ENCODE measurements around the gene CKMT2.

The CKMT2 gene

GRCh38 chr5:81219389-81219788 lies 13.7 kb upstream of the CKMT2 start:
- no peak for DNase-seq

DNA sequence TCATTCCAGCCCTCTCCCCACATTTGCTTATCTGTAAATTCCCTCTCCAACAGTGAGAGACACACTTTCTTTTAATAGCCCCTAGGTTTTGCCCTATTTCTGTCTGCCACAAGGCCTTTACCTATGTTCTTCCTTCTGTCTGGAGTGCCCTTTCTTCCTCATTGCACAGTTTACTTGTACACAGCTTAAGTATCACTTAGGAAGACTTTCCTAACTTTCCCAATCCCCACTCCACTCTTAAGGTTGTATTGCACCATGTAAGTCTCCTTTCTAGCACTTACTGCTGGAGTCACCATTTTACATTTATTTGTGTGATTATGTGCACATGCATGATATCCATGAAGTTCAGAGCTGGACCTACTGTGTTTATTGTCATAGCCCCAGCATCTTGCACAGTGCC lies 10.8 kb upstream of the CKMT2 start:
- DNase-seq: no peak

DNA sequence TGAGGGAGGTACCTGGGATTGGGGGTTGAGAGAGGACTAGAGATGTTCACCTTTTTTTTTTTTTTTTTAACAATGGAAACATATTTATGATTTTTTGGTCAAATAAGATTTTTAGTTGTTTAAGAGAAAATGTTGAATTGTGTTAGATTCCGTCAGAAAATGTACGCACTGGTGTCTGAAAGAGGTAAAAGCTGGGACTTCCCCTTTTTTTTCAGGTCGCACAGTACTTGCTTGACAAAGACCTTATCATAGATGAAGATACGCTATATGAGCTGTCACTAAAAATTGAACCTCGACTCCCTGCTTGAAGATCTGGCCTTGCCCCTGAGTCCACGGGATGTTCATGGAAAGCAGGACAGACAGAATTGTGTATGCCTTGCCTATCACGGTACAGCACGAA lies 7.7 kb upstream of the CKMT2 start:
- no peak for DNase-seq

GRCh38 chr5:81226286-81226685 lies 6.8 kb upstream of the CKMT2 start:
- no peak for DNase-seq

GRCh38 chr5:81226949-81227348 lies 6.2 kb upstream of the CKMT2 start:
- DNase-seq: no peak

GRCh38 chr5:81228084-81228483 lies 5.0 kb upstream of the CKMT2 start:
- no peak for DNase-seq

DNA sequence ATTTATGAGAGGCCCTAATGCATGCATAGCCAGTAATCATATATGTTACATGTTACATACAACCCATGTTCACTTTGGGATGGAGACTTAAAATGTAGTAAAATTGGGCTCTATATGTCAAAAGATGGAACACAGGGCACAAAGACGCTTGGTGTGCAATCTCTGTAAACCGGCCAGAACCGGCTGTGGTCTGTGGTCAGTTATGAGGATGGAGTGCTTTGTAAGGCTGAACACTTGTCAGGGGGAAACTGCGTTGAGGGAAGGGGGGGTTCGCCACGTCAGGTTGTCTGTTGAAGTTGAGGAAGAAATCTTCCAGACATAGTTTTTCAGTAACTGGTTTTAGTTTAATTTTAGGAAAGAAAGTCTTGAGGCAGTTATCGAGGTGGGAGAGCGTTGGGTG lies 2.7 kb upstream of the CKMT2 start:
- DNase-seq: no peak

DNA sequence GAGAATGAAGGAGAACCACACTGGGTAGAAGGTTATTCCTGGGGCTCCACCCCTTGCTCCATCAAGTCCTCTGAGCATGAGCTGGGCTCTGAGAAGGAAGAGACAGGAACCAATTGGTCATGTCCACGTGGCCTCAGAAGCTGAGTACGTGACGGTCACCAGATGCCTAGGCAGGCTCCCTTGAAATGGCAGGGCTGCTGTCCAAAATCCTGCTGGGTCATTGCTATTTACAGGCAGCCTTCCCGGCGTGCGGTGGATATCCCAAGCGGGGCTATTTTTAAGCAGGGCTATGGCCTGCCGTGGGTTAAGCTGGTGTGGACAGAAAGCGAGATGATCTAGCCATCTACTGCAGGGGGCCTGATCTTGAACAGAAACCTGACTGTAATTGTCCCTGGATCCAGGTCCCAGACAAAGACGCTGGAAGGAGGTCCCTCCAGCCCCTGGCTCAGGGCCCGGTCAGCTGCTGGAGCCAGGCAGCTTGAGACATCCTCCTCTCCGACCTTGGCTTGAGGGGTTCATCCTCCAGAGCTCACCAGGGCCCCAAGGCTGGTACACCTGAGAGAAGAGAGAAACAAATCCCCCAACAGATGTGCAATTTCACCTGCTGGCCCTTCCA lies 550 bp upstream of the CKMT2 start:
- DNase-seq: peak; percentile 57

DNA sequence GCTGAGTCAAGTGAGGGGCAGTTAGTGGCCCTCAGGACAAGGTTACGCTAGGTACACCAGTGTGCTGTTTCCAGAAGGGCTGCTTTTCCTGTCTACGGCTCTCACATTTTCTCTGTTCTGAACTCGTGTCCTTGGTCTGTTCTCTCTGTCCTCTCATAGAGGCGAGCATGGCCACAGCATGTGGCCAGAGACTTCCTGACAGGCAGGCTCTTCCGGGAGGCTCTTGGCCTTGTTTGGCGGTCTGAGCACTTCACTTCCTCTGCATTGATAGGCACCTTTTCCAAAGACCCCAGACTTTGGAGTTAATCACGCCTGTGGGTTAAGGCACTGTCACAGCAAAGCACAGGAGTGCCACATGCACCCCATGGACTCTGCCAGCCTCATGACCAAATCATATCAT lies 1.2 kb downstream of the CKMT2 start:
- no peak for DNase-seq

- no peak for DNase-seq
These were observed 1.7 kb downstream of the CKMT2 start for GRCh38 chr5:81234801-81235200.

- no peak for DNase-seq
These were observed 2.4 kb downstream of the CKMT2 start for GRCh38 chr5:81235287-81236072.

DNA sequence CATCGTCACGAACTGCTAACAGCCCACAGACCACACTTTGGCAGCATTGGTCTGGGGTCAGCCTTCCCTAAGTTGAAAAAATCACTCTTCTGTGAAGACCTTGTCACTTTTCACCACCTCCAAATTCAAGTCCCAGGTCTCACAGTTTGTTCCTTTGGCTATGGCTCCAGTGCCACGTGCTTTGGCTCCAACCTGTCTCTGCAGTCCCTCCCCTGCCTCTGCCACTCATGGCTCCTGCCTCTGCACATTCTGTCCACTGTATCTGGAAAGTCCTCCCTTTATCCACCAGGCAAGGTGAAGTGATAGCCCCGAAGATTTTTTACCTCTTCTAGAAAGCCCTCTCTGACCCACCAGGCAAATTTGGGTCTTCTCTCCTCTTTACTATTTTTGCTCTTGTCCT lies 5.3 kb downstream of the CKMT2 start:
- no peak for DNase-seq

DNA sequence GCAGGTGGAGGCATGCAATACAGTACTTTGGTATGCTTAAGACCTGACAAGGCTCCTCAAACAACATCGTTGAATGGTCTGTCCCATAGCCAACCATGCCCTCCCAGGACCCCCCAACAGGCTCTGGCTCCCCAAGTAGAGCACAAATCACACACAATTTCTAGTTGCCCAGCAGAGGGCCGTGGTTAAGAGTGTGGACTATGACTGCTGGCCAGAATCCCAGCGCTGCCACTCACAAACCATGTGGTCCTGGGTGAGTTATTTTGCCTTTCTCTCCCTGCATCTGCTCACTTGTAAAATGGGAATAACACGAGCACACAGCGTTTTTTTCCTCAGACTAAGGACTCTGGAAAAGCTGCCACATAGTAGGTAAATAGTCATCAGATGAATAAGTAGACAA lies 6.5 kb downstream of the CKMT2 start:
- DNase-seq: no peak

GRCh38 chr5:81241001-81241400 lies 7.9 kb downstream of the CKMT2 start:
- DNase-seq: no peak

GRCh38 chr5:81241961-81242648 lies 9.0 kb downstream of the CKMT2 start:
- no peak for DNase-seq

DNA sequence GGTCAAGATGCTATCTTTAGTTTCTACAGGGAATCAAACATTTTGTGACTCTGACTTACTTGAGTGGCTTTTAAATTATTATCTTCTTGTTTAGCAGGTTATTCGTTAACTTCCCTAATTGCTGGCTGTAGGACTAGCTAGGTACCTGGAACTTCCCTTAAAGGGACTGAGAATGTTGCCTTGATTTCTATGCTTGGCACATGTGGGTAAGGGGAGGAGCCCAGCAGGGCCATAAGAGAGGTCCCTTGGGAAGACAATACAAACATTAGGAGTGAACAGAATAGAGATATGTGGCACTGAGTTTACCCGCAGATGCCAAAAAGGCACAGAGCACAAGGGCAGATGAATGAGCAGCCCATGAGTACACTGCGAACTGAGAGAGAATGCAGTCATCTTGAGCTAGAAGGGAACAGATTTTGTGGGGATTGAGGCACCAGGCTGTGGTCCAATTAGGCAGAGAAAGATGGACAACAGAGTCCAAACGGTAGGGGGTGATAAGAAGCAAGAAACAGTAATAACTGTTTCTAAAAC lies 9.8 kb downstream of the CKMT2 start:
- DNase-seq: no peak

- DNase-seq: no peak
These were observed 11.3 kb downstream of the CKMT2 start for GRCh38 chr5:81244451-81244850.

- no peak for DNase-seq
These were observed 12.7 kb downstream of the CKMT2 start for GRCh38 chr5:81245871-81246235.

- no peak for DNase-seq
These were observed 13.6 kb downstream of the CKMT2 start for GRCh38 chr5:81246697-81247096.

DNA sequence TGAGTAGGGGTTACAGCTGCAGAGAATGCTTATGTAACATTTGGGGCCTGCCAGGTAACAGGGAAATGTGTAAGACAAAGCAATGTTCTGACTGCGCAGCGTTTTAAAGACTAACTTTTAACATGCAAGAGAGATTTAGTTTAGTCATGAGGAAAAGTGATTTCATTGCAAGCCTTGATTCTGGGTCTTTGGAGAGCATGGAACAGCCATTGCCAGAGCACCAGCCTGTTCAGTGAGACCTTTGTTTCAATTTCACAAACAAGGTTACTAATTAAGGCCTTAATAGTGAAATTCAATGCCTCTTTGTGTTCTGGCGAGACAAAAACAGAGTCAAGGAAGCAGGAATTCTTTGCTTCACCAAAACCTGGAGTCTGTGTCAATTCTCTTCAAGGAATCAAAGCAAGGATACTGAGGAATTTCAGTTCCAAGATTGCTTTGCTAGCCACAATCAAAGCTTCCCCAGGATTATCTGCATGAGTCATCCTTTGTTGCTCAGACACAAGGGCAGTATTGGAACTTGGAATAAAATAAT lies 14.4 kb downstream of the CKMT2 start:
- DNase-seq: no peak

DNA sequence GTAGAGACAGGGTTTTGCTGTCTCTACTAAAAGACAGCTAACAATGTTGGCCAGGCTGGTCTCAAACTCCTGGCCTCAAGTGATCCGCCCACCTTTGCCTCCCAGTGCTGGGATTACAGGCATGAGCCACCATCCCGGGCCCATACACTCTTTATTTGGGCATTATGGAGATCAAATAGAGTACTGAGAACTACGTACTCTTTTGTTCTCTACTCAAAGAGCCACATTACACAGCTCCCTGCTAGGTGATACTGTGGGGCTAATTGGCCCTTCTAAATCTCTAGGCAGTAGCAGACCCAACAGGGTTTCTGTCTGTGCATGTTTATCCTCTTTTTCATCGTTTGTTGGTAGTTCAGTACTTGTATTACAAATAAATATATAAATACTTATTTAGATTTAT lies 16.1 kb downstream of the CKMT2 start:
- no peak for DNase-seq

- no peak for DNase-seq
These were observed 16.9 kb downstream of the CKMT2 start for GRCh38 chr5:81250004-81250403.

- DNase-seq: no peak
These were observed 18.8 kb downstream of the CKMT2 start for GRCh38 chr5:81251922-81252321.

DNA sequence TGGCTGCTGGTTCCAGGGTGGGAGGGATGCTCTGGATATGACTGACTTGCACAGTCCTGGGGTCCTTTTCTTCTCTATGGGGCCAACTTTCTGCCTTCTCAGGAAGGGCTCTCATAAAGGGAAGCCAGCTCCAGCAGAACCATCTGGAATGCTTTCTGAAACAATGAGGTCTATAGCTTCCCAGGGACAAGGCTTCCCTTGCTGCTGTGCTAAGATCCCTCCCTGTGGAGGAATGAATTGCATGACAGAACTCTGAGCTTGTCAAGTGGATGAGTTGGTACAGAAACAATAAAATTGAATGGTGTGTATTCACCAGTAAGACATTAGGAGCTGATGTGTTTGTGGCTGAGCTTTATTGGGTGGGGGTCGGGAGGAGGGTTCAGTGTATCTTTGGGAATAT lies 19.8 kb downstream of the CKMT2 start:
- no peak for DNase-seq

Data from right forelimb (tissue), 1 donor.